ENCODE data around the gene SLU7.
A peak's percentile ranks its signal among the peaks of the same experiment; 100 is the strongest.

Gene SLU7

DNA sequence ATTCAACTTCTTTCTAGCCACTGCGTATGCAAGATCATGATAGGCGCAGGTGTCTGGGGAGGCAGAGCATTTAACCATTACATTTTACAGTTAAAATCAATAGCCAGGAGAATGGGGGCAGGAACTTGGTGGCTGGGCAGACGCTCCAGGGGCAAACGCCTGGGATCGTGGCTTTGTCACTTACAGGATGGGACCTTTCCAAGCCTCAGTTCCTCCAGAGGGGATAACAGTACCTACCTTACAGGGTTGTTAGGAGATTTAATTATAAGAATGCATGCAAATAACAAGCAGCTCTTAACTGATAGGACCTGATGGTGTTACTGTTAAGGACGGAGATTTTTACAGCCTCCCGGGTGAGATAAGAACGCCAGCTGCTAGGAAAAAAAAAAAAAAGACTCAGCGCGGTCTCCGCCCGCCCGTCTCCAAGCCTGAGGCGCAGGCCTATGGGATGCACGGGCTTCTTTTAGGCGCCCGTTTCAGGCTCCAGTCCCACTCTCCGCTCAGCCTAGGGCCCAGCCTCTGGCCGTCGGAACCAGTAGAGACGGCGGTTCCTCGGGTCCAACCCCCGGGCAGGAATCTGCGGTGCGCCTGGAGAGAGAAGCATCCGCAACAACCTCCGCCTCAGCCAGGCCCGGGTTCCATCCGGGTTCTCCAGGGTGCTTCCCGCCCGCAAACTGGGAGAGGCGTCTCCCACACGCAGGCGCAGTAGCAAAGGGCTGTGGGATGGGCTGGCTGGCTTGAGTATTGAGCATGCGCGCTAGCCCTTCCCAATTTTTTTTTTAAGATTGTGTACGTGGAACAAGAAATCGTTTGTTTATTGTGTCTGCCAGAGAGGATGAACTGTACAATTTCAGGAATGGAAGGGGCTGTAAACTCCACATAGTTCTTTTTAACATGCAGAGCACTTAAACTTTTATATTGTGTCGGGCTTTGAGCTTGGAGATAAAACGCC, 19.2 kb downstream of the SLU7 start, which contains the start of gene FAM200C:
Gene FAM200C, minus strand, starts transcription at position 653 of the 952 bp plus-strand sequence. CDS start 4,564 bp downstream, outside the sequence.
- DNase-seq: peak; percentile 87

- no peak for DNase-seq
Observed at GRCh38 chr5:160398806-160399205, 20.1 kb downstream of the SLU7 start.

DNA sequence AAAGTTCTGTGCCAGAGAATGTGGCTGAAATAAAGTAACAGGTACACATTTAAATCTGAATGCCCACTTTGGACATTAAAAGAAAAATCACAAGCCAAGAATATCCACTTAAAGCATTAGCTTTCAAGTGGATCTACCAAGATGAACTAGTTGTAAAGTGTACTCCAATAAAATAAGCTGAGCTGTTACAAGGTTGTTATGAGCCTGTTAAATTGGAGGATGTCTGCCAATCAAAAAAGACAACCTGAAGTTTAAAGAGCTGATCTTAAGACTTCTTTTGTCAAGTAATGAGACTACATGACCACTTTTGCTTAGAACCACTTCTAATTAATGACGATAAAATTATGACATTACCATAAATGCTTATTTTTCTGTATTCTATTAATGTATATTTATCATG, 21.4 kb downstream of the SLU7 start:
- DNase-seq: no peak

DNA sequence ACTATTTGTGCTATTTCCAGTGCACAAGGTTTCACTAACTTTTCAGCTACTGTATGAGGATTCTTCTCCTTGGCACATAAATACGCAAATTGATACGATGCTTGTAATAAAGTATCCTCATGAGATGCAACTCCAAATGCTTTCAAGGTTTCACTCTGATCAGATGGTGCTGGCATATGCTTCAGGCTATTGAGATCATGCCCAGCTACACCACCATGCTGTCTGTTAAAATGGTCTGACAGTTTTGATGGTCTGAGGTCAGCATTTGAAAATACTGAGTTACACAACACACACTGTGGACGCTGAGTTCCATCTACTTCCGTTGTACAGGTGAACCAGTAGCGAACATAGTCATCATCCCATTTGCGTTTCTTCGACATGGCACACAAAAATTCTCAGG, 23.8 kb downstream of the SLU7 start:
- no peak for DNase-seq

DNA sequence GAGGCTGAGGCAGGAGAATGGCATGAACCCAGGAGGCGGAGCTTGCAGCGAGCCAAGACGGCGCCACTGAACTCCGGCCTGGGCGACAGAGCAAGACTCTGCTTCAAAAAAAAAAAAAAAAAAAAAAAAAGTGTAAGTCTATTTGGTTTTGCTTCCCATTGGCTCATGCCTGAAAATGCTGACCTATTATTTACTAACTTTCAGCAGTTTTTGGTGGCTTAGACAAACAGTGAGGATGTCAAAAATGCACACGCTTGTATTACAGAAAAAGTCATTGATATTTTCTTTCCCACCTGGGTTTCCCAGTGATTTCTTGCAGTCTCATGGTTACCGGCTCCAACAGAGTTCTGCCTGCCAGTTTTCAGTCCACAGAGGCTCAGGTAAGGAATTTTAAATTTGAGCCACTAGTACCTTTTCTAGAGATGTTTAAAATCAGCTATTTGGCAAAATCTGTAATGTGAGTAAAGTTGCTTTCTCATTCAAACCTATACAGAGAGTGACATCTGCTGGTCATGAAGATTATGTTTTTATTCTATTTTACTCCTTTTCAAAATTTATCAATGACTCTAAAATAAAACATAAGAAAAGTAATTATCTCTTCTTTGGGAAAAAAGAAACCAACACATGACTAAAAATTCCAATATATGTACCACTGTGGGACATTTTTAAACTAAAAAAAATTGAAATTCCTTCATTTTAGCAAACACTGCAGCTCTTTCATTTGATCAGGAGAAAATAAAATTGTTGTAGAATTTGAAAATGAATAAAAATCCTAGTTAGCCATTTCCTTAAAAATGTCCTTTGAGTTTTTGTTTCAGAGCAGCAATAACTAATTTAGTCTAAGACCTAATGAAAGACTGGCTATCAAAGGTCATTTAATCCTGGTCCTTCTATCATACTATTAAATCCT, 27.8 kb downstream of the SLU7 start:
- DNase-seq: no peak

DNA sequence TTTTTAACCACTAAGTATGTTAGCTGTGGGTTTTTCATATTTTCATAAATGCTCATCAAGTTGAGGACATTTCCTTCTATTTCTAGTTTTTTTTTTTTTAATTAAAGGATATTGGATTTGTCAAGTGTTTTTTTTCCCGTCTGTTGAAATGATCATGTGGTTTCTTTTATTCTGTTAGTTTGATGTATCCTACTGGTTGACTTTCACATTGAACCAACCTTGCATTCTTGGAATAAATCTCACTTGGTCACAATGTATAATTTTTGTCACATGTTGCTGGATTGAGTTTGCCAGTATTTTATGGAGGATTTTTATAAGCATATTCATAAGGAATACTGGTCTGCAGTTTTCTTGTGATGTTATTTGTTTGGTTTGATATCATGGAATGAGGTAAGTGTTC, 31.4 kb downstream of the SLU7 start:
- no peak for DNase-seq

GRCh38 chr5:160385496-160385895, 33.4 kb downstream of the SLU7 start:
- no peak for DNase-seq

DNA sequence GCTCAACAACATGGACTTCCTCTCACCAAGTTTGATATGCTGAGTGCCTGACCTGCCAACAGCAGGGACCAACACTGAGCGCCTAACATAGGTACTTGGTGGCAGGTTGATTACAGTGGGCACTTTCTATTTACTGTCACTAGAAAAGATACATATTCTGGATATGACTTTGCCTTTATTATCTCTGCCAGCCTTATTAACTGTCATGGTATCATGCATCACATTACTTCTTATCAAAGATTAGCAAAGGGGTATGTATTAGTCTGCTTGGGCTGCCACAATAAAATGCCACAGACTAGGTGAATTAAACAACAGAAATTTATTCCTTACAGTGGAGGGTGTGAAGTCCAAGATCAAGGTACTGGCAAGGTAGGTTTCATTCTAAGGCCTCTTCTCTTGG, 34.2 kb downstream of the SLU7 start:
- no peak for DNase-seq

DNA sequence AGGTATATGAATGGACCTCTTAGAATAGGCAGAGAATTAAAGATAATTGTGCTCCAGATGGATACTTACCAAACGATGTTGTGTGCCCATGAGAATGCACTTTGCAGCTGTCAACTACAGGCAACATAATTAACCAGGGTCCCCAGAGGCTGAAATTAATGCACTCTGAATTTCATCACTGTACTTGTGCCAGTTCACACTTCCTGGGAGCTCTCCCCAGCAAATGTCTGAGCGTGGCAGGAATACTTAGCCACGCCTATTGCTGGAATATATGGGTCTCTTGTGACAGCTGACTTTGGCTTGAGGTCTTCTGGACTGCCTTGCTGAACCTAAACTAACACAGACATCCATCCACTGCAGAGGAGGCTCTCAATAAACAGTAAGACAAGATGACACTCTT, 36.5 kb downstream of the SLU7 start:
- DNase-seq: no peak

DNA sequence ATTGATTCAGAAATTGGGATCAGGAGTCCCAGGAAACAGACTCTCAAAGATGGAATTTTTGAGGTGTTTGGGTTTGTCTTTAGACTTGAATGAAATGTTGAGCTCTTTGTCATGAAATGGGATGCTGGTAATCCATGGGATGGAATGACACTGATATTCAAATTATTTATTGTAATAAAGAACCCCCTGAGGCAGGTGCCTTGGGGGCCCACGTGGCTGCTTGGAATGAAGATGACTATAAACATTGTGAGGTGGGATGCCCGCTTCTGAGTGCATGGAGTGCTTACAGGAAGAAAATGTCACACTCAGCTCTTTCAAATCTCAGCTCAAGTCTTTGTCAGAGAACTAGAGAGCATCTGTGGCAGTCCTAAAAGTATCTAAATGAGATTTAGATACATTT, 38.8 kb downstream of the SLU7 start:
- DNase-seq: no peak

- no peak for DNase-seq
Observed at GRCh38 chr5:160379511-160379910, 39.4 kb downstream of the SLU7 start.

DNA sequence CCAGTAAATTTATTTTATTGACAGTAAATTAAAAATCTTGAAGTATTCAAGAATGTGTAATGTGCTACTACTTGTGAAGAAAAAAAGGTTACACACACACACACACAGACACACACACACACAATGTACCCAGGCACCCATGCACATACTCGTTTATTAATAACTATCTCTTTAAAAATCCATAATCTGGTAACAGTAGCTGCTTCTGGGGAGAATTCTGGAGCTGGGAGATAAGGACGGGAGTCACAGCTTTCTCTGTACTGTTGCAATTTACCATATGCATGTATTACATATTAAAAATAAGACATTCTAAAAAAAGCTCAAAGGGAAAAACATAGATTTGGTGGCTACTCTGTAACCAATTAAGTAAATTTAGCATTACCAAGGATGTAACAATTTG, 40.6 kb downstream of the SLU7 start:
- DNase-seq: no peak

DNA sequence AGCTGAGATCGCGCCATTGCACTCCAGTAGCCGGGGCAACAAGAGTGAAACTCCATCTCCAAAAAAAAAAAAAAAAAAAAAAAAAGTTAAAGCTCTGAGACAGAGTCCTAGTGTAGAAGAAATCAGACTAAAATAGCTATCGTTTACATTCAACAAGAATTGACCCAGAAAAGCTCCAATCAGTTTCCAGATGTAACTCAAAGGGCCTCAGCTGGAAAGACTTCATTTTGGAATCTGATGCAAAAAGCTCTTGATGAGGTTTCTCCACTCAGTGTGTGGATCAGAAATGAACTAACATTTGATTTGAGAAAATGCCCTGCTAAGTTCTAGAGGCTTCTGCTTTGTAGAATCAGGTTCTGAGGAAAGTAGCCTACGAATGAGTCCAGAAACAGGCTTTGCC, 41.2 kb downstream of the SLU7 start:
- no peak for DNase-seq

- DNase-seq: no peak
Observed at GRCh38 chr5:160376416-160376815, 42.5 kb downstream of the SLU7 start.

- DNase-seq: no peak
Observed at GRCh38 chr5:160375701-160376100, 43.2 kb downstream of the SLU7 start.

DNA sequence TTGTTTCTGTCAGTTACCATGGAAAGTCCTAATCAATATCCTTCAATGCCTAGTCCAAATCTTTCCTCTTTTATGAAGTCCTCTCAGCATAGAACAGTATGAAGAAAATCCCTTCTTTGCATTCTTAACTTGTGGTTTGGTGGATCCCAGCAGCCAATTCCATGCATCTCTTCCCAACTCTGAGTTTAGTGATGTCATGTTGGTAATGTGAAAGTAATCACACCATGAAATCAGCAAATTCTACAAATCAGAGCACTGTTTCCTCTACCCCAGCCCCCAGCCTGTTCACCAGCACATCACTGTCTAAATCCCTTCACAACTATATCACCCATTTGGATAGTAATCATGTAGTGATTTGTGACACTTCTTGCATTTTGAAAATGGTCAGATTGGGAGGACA, 43.7 kb downstream of the SLU7 start:
- no peak for DNase-seq

DNA sequence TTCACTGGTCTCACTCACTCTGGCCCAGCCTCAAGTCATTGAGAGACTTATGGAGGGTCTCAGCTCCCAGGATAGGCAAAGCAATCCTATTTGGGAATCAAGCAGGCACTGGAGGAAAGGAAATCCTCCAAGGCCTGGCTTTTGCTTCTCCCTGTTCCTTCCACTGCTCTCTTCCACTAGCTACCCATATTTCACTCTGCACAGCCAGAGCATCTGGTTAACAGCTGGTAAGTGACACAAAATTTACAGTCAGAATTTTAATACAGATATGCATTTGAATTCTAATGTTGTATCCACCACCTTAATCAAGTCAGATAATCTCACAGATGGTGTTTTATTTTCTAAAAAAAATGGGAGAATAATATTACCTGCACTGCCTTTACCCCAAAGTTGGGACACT, 47.6 kb downstream of the SLU7 start:
- DNase-seq: no peak

DNA sequence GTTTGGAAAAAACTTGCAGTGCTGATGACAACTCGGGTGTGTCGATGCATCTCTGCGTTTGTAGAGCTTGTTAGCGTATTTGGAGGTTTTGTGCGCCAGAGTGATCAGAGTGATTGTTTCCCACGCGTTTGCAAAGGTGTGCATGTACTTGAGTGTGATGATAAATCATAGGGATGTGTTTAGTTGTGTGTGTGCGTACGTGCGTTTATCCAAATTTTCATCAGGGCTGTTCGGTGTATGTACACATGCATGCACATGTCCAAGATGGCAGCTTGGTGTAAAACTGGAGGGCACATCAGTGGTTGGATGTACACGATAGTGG, 48.2 kb downstream of the SLU7 start:
- no peak for DNase-seq

DNA sequence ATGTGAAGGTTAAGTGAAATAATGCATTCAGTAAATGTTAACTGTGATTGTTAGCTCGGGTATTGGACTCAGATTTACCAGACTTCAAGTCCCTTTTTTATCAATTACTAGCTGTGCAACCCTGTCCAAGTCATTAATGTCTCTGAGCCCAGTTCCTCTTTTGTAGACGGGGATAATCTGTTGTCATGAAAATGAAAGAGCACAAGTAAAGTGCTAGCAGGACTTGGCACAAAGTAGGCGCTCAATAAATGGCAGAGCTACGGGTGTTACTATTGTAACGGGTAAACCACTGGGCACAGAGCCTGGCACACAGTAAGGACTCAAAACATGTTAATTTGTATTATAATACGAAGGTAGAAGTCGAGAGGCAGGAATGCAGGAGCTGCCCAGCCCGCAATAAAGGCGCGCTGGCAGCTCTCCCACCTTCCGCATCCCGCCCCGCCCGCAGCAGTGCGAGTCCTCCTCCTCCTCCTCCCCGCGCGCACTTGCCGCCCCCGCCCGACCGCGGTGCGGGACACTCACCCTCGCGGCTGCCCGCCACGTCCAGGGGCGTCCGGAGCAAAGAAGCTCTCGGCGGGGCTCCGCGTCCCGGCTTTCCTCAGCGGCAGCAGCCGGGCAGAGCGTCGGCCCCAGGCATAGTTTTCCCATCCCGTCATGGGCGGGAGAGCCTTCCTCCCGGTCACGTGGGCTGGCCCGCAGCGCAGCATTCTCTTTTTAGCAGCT, 48.7 kb downstream of the SLU7 start, which contains the start of gene C1QTNF2:
Gene C1QTNF2, minus strand, starts transcription at position 637 of the 723 bp plus-strand sequence. CDS start 15,615 bp downstream, outside the sequence.
- DNase-seq: peak; percentile 32

- DNase-seq: no peak
Observed at GRCh38 chr5:160367885-160368284, 51.0 kb downstream of the SLU7 start.

GRCh38 chr5:160367261-160367660, 51.6 kb downstream of the SLU7 start:
- DNase-seq: no peak

GRCh38 chr5:160366230-160366629, 52.7 kb downstream of the SLU7 start:
- DNase-seq: no peak
